ENCODE data around the gene MARS1.

MARS1 gene

GRCh38 chr12:57458665-57459054, 29.2 kb upstream of the MARS1 start:
- DNase-seq: no peak

- peak; percentile 92 for DNase-seq
Measured at GRCh38 chr12:57459055-57459749, 28.7 kb upstream of the MARS1 start.

- DNase-seq: no peak
Measured at GRCh38 chr12:57459750-57460467, 28.0 kb upstream of the MARS1 start, which contains the start of gene GLI1. TSS of gene GLI1 (plus strand) at chr12:57459785. CDS start at chr12:57463692, 3,907 bp downstream.

- DNase-seq: no peak
Measured at GRCh38 chr12:57460468-57460784, 27.4 kb upstream of the MARS1 start.

- no peak for DNase-seq
Measured at GRCh38 chr12:57460841-57461275, 27.0 kb upstream of the MARS1 start.

- peak; percentile 34 for DNase-seq
Measured at GRCh38 chr12:57461276-57461916, 26.5 kb upstream of the MARS1 start.

GRCh38 chr12:57461917-57462250, 26.0 kb upstream of the MARS1 start:
- DNase-seq: peak; percentile 26

GRCh38 chr12:57462251-57462911, 25.5 kb upstream of the MARS1 start:
- DNase-seq: peak; percentile 82

GRCh38 chr12:57462912-57463253, 25.0 kb upstream of the MARS1 start:
- DNase-seq: no peak

- DNase-seq: no peak
Measured at GRCh38 chr12:57464569-57464968, 23.3 kb upstream of the MARS1 start.

- DNase-seq: no peak
Measured at GRCh38 chr12:57465030-57465746, 22.7 kb upstream of the MARS1 start.

GRCh38 chr12:57465747-57466505, 21.9 kb upstream of the MARS1 start:
- no peak for DNase-seq

- DNase-seq: no peak
Measured at GRCh38 chr12:57467212-57467874, 20.5 kb upstream of the MARS1 start.

GRCh38 chr12:57467915-57468314, 20.0 kb upstream of the MARS1 start:
- DNase-seq: no peak

- DNase-seq: no peak
Measured at GRCh38 chr12:57469296-57470164, 18.3 kb upstream of the MARS1 start.

GRCh38 chr12:57470286-57470969, 17.4 kb upstream of the MARS1 start:
- no peak for DNase-seq

- DNase-seq: no peak
Measured at GRCh38 chr12:57470970-57471656, 16.8 kb upstream of the MARS1 start.

GRCh38 chr12:57471661-57472060, 16.2 kb upstream of the MARS1 start:
- DNase-seq: no peak

- no peak for DNase-seq
Measured at GRCh38 chr12:57472391-57472790, 15.5 kb upstream of the MARS1 start.
